KG1 (cell line): Measurements from ENCODE around the gene SHANK1.
"Not testable (repeated sequence)": the region's sequence is repeated elsewhere in the genome, so short reads cannot be mapped to it uniquely, and the experiment has no call there.

Experiments used
- DNase-seq: peaks from one replicate; lab custom pipeline; 2025; lab: John Stamatoyannopoulos, UW

The SHANK1 gene

GRCh38 chr19:50719566-50719965 is at the start of gene SHANK1:
Gene SHANK1, minus strand, starts transcription at chr19:50719802. Its CDS starts 2,883 bp downstream, at chr19:50716919.
- no peak for DNase-seq

DNA sequence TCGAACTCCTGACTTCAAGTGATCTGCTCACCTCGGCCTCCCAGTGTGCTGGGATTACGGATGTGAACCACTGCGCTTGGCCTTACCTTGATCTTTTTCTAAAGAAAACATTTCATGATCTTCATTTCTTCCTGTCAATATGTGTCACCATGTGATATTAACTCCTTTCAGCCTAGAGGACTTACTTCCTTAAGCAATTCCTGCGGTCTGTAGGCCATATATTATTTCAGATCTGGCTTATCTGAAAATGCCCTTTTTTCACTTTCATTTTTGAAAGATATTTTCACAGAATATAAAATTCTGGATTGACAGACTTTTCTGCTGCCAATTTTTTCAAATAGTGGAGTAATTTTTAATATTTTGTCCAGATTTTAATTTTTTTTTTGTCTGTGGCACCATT is 48.7 kb upstream of the SHANK1 start:
- no peak for DNase-seq

- DNase-seq, result not testable (repeated sequence)
Observed at GRCh38 chr19:50767263-50767662, 47.7 kb upstream of the SHANK1 start.

DNA sequence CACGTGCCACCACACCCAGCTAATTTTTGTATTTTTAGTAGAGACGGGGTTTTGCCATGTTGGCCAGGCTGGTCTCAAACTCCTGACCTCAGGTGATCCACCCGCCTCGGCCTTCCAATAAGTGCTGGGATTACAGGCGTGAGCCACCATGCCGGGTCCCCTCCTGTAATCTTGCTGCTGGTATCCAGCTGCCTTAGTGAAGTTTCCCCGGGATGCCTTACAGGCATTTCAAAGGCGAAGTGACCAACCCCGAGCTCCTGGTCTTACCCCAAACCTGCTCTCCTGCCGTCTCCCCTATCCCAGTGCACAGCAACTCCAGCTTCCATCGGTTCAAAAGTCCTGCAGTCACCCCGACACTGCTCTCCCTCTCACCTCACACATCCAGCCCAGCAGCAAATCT is 47.1 kb upstream of the SHANK1 start:
- not testable (repeated sequence) for DNase-seq

- DNase-seq, result no peak
Observed at GRCh38 chr19:50764409-50764808, 44.8 kb upstream of the SHANK1 start.

- not testable (repeated sequence) for DNase-seq
Observed at GRCh38 chr19:50763521-50763920, 43.9 kb upstream of the SHANK1 start.

- not testable (repeated sequence) for DNase-seq
Observed at GRCh38 chr19:50761501-50761900, 41.9 kb upstream of the SHANK1 start.

DNA sequence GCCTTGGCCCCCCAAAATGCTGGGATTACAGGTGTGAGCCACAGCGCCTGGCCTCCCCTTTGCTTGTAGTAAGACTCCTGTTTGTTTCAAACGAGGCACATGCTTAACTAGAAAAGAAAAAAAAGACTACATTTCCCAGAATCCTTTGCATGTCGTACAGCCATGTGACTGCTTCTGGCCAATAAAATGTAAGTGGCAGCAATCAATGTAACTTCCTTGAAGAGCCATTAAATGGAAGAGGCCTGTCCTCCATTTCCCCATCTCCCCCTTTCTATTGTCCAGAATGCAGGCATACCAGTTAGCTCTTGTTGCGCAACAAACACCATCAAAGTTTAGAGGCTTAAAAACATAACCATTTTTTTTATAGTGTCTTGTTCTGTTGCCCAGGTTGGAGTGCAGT is 40.3 kb upstream of the SHANK1 start:
- DNase-seq, result peak; percentile 13

DNA sequence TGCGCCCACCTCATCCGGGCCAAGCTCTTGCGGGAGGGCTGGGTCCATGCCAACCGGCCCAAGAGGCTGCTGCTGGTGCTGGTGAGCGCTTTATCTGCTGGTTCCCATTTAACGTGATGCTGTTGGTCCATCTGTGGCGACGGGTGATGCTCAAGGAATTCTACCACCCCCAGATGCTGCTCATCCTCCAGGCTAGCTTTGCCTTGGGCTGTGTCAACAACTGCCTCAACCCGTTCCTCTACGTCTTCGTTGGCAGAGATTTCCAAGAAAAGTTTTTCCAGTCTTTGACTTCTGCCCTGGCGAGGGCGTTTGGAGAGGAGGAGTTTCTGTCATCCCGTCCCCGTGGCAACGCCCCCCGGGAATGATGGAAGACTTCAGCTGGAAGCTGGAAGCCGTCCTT is 39.5 kb upstream of the SHANK1 start:
- not testable (repeated sequence) for DNase-seq

- DNase-seq, result not testable (repeated sequence)
Observed at GRCh38 chr19:50757624-50758023, 38.0 kb upstream of the SHANK1 start.

GRCh38 chr19:50756244-50756643 is 36.6 kb upstream of the SHANK1 start:
- DNase-seq, result not testable (repeated sequence)

DNA sequence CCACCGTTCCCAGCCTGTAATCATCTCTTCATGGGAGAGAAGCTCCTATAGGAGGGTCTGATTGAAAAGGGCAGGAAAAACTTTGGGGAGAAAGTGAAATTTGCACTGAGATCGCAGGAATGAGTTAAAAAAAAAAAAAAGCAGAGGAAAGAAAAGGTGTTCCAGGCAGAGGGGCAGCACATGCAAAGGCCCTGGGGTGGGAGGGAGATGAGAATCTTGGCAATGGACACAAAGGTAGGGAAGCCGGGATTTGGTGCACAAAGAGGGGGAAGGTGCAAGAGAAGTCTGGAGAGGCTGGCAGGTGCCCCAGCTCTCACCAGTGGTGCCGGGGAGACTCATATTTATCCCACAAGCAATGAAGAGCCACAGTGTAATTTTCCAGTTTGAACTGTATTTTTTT is 34.3 kb upstream of the SHANK1 start:
- no peak for DNase-seq

DNA sequence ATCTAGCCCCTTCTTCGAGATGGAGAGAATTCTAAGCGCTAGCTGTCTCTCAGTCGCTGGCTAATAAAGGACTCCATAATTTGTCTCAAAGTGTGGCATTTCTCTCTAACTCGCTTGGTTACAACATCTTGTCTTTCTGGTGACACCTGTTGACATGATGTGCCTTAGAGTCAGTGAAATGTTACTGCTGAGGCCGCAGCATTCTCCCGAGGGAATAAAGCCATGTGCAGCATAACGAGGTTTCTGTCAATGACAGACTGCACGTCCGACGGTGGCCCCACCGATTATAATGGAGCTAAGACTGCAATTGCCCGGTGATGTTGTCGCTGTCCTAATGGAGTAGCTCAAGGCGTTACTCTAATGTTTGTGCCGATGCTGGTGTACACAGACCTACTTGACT is 30.4 kb upstream of the SHANK1 start:
- no peak for DNase-seq

GRCh38 chr19:50749490-50749889 is 29.9 kb upstream of the SHANK1 start:
- no peak for DNase-seq

DNA sequence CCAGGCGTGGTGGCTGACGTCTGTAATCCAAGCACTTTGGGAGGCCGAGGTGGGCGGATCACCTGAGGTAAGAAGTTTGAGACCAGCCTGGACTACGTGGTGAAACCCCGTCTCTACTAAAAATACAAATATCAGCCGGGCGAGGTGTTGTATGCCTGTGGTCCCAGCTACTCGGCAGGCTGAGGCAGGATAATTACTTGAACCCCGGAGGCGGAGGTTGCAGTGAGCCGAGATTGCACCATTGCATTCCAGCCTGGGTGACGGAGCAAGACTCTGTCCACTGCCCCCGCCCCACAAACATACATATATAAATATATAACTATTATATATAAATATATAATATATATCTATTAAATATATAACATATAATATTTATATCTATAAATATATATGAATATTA is 27.5 kb upstream of the SHANK1 start:
- not testable (repeated sequence) for DNase-seq

GRCh38 chr19:50745221-50745620 is 25.6 kb upstream of the SHANK1 start:
- no peak for DNase-seq

DNA sequence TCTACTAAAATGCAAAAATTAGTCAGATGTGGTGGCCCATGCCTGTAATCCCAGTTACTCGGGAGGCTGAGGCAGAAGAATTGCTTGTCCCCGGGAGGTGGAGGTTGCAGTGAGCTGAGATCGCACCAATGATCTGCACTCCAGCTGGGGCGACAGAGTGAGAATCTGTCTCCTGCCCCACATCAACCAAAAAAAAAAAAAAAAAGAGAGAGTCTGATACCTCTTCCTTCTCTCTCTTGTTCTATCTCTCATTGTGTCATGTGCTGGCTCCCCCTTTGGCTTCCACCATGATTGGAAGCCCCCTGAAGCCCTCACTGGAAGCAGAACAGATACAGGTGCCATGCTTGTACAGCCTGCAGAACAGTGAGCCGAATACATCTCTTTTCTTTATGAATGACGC is 23.9 kb upstream of the SHANK1 start:
- no peak for DNase-seq

DNA sequence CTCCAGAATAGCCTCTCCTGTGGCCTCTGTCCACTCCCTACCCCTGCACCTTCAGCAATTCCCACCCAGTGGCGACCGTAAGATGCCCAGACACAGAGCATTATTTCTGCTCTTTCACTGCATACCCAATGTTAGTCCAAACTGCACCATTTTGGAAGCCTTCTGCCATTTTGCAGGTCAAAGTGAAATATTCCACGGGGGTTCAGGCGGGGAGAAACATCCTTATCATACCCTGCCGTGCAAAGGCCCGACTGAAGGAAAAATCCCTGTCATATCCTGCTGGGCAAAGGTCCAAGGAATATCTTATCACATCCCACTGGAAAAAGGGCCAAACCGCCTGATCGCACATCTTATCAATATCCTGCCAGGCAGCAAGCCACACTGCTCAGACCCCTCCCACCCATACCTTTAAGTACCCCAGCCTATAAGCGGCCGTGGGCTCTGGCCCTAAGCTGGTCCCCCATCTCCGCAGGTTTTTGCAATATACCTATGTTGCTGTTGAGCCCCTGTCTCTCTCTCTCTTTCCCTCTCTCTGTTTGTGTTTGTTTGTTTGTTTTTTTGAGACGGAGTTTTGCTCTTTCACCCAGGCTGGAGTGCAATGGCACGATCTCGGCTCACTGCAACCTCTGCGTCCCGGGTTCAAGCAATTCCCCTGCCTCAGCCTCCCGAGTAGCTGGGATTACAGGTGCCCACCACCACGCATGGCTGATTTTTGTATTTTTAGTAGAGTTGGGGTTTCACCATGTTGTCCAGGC is 21.8 kb upstream of the SHANK1 start:
- DNase-seq, result no peak

- no peak for DNase-seq
Observed at GRCh38 chr19:50739914-50740426, 20.4 kb upstream of the SHANK1 start.

DNA sequence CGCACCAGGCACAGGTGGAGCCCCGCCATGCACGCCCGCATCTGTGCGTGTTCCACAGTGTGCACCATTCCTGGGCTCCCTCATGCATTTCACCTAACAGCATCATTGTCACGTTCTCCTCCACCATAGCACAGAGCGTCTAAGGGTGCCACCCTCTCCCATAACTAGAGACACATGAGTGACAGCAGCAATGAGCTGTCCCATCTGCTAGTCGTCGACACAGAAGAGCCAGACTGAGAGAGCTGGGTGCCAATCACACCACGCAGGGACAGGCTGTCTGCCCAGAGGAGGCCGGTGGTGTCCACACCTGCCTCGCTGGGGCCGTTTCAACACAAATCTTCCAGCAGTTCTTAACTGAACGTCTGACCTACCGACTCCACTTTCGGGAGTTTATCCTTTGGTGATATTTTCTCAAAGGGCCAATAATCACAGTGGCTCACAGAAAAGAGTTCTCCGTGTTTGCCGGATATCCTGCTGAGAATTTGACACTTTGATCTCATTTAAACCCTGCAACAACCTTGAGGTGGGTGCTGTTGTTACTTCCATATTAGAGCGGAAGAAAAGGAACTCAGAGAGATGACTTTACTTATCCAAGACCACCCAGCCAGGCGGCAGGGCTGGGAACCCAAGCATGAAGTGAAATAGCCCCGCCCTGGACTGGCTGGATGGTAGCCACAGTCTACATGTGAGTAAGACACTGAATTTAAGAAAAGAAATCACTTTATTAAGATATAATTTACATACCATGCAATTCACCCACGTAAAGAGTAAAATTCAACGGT is 19.7 kb upstream of the SHANK1 start:
- DNase-seq, result no peak

DNA sequence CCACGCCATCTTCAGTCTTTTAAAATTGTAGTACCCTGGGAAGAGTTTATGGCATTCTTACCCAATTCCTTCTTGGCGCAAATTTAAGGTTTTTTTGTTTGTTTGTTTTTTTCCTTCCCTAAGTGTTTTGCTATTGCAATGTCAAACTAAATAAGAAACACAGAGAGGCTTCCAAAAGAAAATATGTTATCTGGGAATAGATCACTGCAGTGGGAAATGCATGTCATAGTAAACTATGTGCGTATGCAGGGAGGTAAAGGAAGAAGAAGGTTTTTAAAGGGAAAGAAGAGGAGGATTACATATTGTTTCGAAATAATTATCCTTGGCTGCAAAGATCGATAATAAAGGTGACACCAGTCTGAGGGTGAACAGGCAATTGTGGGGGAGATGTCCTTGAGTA is 16.7 kb upstream of the SHANK1 start:
- DNase-seq, result no peak

- DNase-seq, result no peak
Observed at GRCh38 chr19:50735869-50736268, 16.3 kb upstream of the SHANK1 start.

GRCh38 chr19:50729894-50730293 is 10.3 kb upstream of the SHANK1 start:
- no peak for DNase-seq
